ENCODE results near the gene AMN1. TPM values are rescaled to one million over a fixed set of nuclear protein-coding genes. Genes with fewer than 3 reads are reported as not detected.

AMN1 gene
- polyA plus RNA-seq, 1 donor (not counting 4 experiments of a cell fraction or from before 2014, with no cell fraction given) = 11.3 TPM

DNA sequence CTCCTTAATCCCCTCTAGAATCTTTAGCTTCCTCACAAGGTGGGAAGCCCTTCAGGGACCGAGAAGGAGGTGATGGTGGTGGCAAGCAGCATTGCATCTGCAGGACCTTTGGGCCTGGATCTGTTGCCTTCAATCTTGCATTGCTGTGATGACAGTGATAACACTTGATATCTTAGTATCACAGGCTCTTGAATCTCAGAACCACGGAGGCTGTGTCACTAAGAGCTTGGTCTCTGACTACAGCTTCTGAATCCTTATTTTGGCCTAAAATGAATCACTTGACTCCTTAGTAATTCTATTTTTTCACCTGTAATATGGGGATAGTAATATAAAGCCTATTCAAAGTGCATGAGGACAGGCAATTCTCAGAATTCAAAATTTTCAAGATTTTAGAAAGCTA is 8.9 kb upstream of the AMN1 start:
- no peaks in the 10 kb centered on the region for H4K20me1 ChIP-seq (ENCODE audit: control insufficient read depth, extremely low read depth, insufficient read depth, low read length)
- TF ChIP-seq EZH2 (IDR thresholded peaks at IDR 0.05; ENCODE audit: low read length) = no peak
- TF ChIP-seq, protein P1, sequence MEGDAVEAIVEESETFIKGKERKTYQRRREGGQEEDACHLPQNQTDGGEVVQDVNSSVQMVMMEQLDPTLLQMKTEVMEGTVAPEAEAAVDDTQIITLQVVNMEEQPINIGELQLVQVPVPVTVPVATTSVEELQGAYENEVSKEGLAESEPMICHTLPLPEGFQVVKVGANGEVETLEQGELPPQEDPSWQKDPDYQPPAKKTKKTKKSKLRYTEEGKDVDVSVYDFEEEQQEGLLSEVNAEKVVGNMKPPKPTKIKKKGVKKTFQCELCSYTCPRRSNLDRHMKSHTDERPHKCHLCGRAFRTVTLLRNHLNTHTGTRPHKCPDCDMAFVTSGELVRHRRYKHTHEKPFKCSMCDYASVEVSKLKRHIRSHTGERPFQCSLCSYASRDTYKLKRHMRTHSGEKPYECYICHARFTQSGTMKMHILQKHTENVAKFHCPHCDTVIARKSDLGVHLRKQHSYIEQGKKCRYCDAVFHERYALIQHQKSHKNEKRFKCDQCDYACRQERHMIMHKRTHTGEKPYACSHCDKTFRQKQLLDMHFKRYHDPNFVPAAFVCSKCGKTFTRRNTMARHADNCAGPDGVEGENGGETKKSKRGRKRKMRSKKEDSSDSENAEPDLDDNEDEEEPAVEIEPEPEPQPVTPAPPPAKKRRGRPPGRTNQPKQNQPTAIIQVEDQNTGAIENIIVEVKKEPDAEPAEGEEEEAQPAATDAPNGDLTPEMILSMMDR (optimal IDR thresholded peaks at IDR 0.05 in 1 of 3, IDR thresholded peaks at IDR 0.05 in 1 of 3, conservative IDR thresholded peaks at IDR 0.05 in 1 of 3; ENCODE audit: extremely low read depth in 1 of 3, insufficient read depth in 2 of 3, low read length in 3 of 3) = no peak
- no peaks in the 10 kb centered on the region for H3K9me1 ChIP-seq (ENCODE audit: control insufficient read depth, extremely low read depth, insufficient read depth, low read length)
- dilution Hi-C loops (cut with MboI; ENCODE audit: extremely low pct_ligation_motif_present, low sequenced_read_pairs) = no loop called here
- no peaks in the 10 kb centered on the region for H3K27me3 ChIP-seq (ENCODE audit: control insufficient read depth, extremely low read depth, insufficient read depth, low read length)
- no peaks in the 10 kb centered on the region for H3K9me3 ChIP-seq (ENCODE audit: control insufficient read depth, low read depth, low read length)
- H3K27ac ChIP-seq (ENCODE audit: control insufficient read depth, insufficient read depth, low read length) = no peak overlapping the region
- H3K36me3 ChIP-seq (ENCODE audit: control insufficient read depth in 2 of 2, extremely low read depth in 1 of 2, insufficient read depth in 2 of 2, low read length in 2 of 2) = no peaks in the 10 kb centered on the region
- H3K4me1 ChIP-seq (ENCODE audit: control insufficient read depth, extremely low read depth, insufficient read depth, low read length) = peaks cover 16% of the 10 kb centered on the region
- DNase-seq (ENCODE audit: low read depth, low spot score) (no peak), FAIRE-seq (no peak)
- H3K79me2 ChIP-seq (ENCODE audit: control insufficient read depth, insufficient read depth, low read length) = no peaks in the 10 kb centered on the region
- no peak overlapping the region for H3K4me3 ChIP-seq (ENCODE audit: control insufficient read depth in 2 of 3, extremely low read depth in 1 of 3, insufficient read depth in 2 of 3, low read depth in 1 of 3, low read length in 3 of 3)
- H3K4me2 ChIP-seq (ENCODE audit: control insufficient read depth, extremely low read depth, insufficient read depth, low read depth, low read length) = no peak overlapping the region
- no peak overlapping the region for H2AFZ ChIP-seq (ENCODE audit: control insufficient read depth, low read length)
- H3K9ac ChIP-seq (ENCODE audit: control insufficient read depth, extremely low read depth, insufficient read depth, low read length) = no peak overlapping the region

DNA sequence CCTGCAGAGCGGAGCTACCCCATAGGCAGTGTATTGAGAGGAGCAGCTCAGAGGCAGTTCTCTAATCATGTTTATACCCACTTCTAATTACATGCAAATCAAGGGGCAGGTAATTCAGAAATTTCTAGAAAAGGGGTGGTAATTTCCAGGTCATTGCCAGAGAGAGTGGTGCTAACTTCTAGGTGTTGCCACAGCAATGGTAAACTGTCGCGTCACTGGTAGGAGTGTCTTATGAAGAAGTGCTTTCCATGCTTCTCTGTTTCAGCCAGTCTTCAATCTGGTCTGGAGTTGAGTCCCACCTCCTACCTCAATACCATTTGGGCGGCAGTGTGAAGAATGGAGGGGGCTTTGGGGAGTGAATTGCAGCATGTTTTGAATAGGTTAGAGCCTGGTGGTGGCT is 8.5 kb upstream of the AMN1 start:
- no peak overlapping the region for H2AFZ ChIP-seq (ENCODE audit: control insufficient read depth, low read length)
- no peaks in the 10 kb centered on the region for H3K36me3 ChIP-seq (ENCODE audit: control insufficient read depth in 2 of 2, extremely low read depth in 1 of 2, insufficient read depth in 2 of 2, low read length in 2 of 2)
- H3K9me3 ChIP-seq (ENCODE audit: control insufficient read depth, low read depth, low read length) = no peaks in the 10 kb centered on the region
- H3K79me2 ChIP-seq (ENCODE audit: control insufficient read depth, insufficient read depth, low read length) = no peaks in the 10 kb centered on the region
- H3K9ac ChIP-seq (ENCODE audit: control insufficient read depth, extremely low read depth, insufficient read depth, low read length) = no peak overlapping the region
- no peaks in the 10 kb centered on the region for H3K9me1 ChIP-seq (ENCODE audit: control insufficient read depth, extremely low read depth, insufficient read depth, low read length)
- no peak for DNase-seq (ENCODE audit: low read depth, low spot score)
- no peak for FAIRE-seq
- no peak overlapping the region for H3K4me3 ChIP-seq (ENCODE audit: control insufficient read depth in 2 of 3, extremely low read depth in 1 of 3, insufficient read depth in 2 of 3, low read depth in 1 of 3, low read length in 3 of 3)
- peaks cover 18% of the 10 kb centered on the region for H3K4me1 ChIP-seq (ENCODE audit: control insufficient read depth, extremely low read depth, insufficient read depth, low read length)
- no peaks in the 10 kb centered on the region for H4K20me1 ChIP-seq (ENCODE audit: control insufficient read depth, extremely low read depth, insufficient read depth, low read length)
- H3K4me2 ChIP-seq (ENCODE audit: control insufficient read depth, extremely low read depth, insufficient read depth, low read depth, low read length) = no peak overlapping the region
- dilution Hi-C loops (cut with MboI; ENCODE audit: extremely low pct_ligation_motif_present, low sequenced_read_pairs) = no loop called here
- H3K27me3 ChIP-seq (ENCODE audit: control insufficient read depth, extremely low read depth, insufficient read depth, low read length) = no peaks in the 10 kb centered on the region
- peak overlapping the region; percentile 70 for H3K27ac ChIP-seq (ENCODE audit: control insufficient read depth, insufficient read depth, low read length)
- TF ChIP-seq, protein P1 (optimal IDR thresholded peaks at IDR 0.05 in 1 of 3, IDR thresholded peaks at IDR 0.05 in 1 of 3, conservative IDR thresholded peaks at IDR 0.05 in 1 of 3; ENCODE audit: extremely low read depth in 1 of 3, insufficient read depth in 2 of 3, low read length in 3 of 3) = no peak
- TF ChIP-seq EZH2 (IDR thresholded peaks at IDR 0.05; ENCODE audit: low read length) = no peak

Data from keratinocyte (primary cell).